GM21619 (cell line): ENCODE measurements around the gene PRR15.

Experiments
- ATAC-seq: cut with Tn5 transposase; IDR thresholded peaks from one replicate; pipeline ENCODE4 v1.9.1; 2021; ENCODE audit not compliant: unreplicated experiment

Gene PRR15

DNA sequence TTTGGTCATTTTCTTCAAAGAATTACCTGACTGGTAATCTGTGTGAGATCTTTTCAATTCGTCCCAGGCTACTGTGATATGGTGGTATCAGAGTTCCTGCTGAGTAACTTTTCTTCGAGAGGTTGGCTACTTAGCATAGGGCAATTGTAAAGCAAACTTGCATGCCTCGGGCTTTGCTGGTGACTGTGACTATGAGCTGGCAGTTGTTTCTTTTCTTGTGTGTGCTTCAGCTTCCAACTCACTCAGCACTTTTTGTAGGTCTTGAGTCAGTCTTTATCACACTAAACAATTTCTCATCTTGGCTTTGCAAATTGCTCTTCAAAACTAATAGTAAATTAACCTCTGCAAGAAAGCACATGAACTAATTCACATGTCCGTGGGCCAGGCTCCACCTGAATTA lies 44.3 kb downstream of the PRR15 start:
- ATAC-seq: no peak

DNA sequence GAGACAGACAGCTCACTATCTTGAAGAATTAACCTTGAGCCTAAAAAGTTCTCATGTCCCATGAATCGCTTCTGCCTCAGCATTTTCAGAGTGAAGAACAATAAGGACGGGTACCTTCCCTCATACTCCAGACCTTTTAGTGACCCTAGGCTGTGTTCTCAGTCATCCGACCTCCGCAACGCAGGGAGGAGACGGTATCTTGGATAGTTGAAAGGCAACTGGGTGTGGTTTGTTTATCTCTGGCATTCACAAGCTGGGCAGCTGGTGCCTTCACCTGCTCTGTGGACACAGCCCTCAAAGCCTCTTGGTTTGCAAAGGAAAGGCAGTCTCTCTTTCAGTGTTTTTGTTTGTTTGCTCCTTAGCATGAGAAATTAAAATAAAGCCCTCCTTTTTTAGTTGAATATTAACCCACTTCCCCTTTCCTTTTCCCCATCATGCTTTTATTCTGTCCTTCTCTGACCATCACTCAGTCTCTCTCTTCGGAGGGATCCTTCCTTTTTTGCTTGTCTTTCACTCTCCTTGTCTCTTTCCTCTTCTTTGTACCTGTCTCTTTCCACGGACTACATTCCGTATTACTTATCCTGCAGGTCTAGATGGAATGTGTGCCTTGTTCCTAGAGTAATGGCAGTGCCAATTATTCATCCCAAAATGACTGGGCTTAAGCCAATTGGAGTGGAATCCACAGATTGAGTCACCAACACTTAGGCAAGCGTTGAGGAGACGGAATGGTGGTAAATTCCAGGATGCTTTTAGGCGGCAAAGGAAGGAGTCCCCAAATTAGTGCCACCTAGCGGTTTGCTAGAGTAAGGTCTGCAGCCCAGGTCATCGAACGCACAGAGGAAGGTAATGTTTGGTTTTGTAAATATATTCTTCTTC lies 45.8 kb downstream of the PRR15 start:
- ATAC-seq: no peak

DNA sequence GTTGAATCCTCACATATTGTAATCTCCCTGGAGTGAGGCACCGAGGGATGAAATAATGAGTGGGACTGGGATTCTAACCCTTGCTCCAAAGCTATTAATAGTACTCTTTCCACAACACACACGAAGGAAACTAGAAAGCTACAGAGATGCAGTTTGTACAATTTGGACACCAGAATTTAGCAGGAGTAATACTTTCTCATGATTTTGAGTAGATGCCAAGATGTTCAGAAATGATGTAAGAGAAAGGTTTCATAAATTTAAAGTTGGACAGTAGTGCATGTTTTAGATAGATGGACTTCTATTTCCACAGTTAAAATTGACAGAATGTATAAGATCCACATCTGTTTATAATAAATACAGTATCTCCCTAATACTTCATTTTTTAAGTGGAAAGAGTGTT lies 46.5 kb downstream of the PRR15 start:
- ATAC-seq: no peak

DNA sequence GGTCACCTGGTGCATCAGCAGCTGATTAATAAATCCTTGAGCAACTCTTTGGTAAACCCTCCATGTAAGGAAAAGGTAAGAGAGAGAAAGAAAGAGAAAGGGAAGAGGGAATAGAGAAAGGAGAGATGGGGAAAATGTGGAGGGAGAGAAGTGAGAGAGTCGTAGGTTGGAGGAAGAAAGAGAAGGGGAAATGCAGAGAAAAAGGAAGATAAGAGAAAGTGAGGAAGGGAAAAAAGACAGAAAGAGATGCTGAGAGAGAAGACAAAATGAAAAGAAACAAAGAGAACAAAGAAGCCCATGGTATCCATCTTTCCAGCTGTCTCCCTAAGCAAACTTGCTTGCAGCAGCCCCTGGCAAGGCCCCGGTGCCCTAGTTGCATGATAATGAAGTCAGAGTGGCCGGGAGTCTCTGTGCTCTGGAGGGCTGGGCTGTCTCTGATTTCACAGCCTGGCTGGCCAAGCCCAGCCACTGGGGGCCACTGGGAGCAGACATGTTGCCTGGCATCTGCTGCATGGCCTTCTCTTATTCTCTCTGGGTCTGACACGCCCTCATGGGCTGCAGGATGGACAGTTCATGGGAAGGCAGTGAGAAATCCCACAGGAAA lies 48.4 kb downstream of the PRR15 start:
- ATAC-seq: no peak

DNA sequence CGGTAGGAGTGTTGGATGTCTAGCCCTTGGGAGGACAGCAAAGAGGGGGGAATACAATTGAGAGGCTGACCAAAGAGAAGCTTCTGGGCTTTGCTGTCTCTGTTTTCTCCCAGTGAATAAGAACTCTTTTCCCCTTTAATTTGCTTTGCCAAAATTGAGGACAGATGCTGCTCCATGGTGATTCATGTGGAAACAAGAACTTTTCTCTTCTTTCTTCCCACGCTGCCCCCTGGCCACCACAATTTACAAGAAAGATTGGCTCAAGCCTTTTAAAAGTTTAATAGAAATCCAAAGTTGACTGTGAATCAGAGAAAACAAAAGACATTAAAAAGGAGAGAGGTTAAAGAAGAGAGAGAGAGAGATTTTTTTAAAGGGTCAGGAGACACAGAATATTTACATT lies 49.0 kb downstream of the PRR15 start:
- no peak for ATAC-seq

DNA sequence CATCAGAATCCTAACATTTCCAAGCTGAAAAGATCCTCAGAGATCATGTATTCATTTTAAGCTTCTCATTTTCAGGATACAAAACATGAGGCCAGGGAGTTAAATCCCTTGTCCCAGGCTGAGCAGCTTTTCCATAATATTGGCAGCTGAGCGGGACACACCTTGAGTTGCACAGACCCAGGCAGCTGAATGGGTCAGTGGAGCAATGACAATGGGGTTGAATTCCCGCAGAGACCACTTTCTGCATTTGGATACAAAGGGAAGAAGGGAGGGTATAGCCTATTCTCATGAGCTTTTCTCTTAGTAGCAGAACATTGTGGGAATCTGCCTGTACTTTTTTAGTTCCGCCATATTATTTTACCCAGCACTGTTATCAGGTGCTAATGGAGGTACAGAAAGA lies 49.5 kb downstream of the PRR15 start:
- ATAC-seq: no peak

DNA sequence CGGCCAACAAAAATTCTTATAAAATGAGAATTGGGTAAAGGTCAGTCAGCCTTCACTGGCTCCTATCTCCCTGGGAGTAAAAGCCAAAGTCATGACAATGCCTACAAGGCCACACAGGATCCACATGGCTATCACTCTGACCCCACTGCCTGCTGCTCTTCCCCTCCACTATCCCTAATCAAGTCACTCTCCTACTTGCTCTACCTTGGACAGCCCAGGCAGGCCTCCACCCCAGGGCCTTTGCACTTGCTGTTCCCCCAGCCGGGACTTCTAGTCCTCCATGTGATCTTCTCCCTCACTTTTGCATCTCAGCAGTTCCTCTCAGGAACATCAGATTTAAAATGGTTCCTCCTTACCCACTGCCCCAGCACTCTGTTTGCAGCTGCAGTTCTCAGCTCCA lies 50.6 kb downstream of the PRR15 start:
- ATAC-seq: no peak
